GM18951 (cell line): Measurements from ENCODE around the gene SORCS3.

Experiments
- POLR2A ChIP-seq: IDR thresholded peaks from 4 replicates; pipeline ENCODE4 v1.6.1; 2011; ENCODE audit warnings: mild to moderate bottlenecking; ENCODE audit not compliant: insufficient read length, insufficient read depth; ENCODE audit errors: extremely low read depth
- in situ Hi-C: fragments of 300-500 bp; cut with MboI; formaldehyde crosslinking; loops from one replicate; pipeline ENCODE4 v1.12.0; 2022; ENCODE audit warnings: low sequenced_read_pairs, mixed read lengths, inconsistent platforms; ENCODE audit not compliant: unreplicated experiment

The SORCS3 gene

GRCh38 chr10:104892879-104893617, 252.0 kb downstream of the SORCS3 start:
- in situ Hi-C loops, result no loop called here
- no peak for TF ChIP-seq POLR2A

GRCh38 chr10:104893701-104894100, 252.6 kb downstream of the SORCS3 start:
- TF ChIP-seq POLR2A, result no peak

GRCh38 chr10:104894681-104895080, 253.6 kb downstream of the SORCS3 start:
- in situ Hi-C loops, result no loop called here

More at GRCh38 chr10:104893701-104894100, 252.6 kb downstream of the SORCS3 start:
- in situ Hi-C loops, result no loop called here

GRCh38 chr10:104895541-104895940, 254.5 kb downstream of the SORCS3 start:
- in situ Hi-C loops, result no loop called here
- TF ChIP-seq POLR2A, result no peak

More at GRCh38 chr10:104894681-104895080, 253.6 kb downstream of the SORCS3 start:
- no peak for TF ChIP-seq POLR2A

GRCh38 chr10:104895981-104896380, 254.9 kb downstream of the SORCS3 start:
- no peak for TF ChIP-seq POLR2A
- in situ Hi-C loops, result no loop called here

GRCh38 chr10:104897696-104898095, 256.6 kb downstream of the SORCS3 start:
- no peak for TF ChIP-seq POLR2A
- in situ Hi-C loops, result no loop called here

- in situ Hi-C loops, result no loop called here
- no peak for TF ChIP-seq POLR2A
These were observed 258.7 kb downstream of the SORCS3 start for GRCh38 chr10:104899779-104900178.

- in situ Hi-C loops, result no loop called here
- no peak for TF ChIP-seq POLR2A
These were observed 262.3 kb downstream of the SORCS3 start for GRCh38 chr10:104903433-104903832.

- TF ChIP-seq POLR2A, result no peak
- in situ Hi-C loops, result no loop called here
These were observed 263.7 kb downstream of the SORCS3 start for GRCh38 chr10:104904753-104905323.

GRCh38 chr10:104906112-104906511, 265.0 kb downstream of the SORCS3 start:
- in situ Hi-C loops, result no loop called here
- TF ChIP-seq POLR2A, result no peak

- TF ChIP-seq POLR2A, result no peak
- in situ Hi-C loops, result no loop called here
These were observed 266.4 kb downstream of the SORCS3 start for GRCh38 chr10:104907521-104907920.

- no peak for TF ChIP-seq POLR2A
- in situ Hi-C loops, result no loop called here
These were observed 267.5 kb downstream of the SORCS3 start for GRCh38 chr10:104908581-104908980.

- TF ChIP-seq POLR2A, result no peak
- in situ Hi-C loops, result no loop called here
These were observed 269.6 kb downstream of the SORCS3 start for GRCh38 chr10:104910712-104911111.

GRCh38 chr10:104913390-104913789, 272.3 kb downstream of the SORCS3 start:
- in situ Hi-C loops, result no loop called here
- no peak for TF ChIP-seq POLR2A
